Measurements from ENCODE around the gene MARVELD1. TPM values are rescaled to one million over a fixed set of nuclear protein-coding genes. Genes with fewer than 3 reads are reported as not detected.

The MARVELD1 gene
- total and polyA plus RNA-seq, 2 of the 13 experiments (the other 11 are each of a cell fraction or from before 2014, with no cell fraction given): not detected

GRCh38 chr10:97685395-97685958 lies 28.1 kb upstream of the MARVELD1 start:
- in situ Hi-C loops (cut with HindIII; ENCODE audit: extremely low pct_ligation_motif_present, low pct_unique_long_range_greater_than_20kb): no loop called here
- Histone ChIP-seq H3K9ac (ENCODE audit: insufficient read depth, low read depth, low read length) (peak overlapping the region; percentile 96), H3K4me2 (ENCODE audit: low read depth, low read length) (peak overlapping the region; percentile 93), H2AFZ (ENCODE audit: low read length) (no peak overlapping the region), H4K20me1 (ENCODE audit: insufficient read depth, low read length) (peaks cover 20% of the 10 kb centered on the region), H3K27ac (ENCODE audit: extremely low read length, insufficient read depth, low read length) (peak overlapping the region; percentile 92), H3K9me3 (ENCODE audit: low read length) (no peaks in the 10 kb centered on the region), H3K36me3 (replicated peaks in 1 of 2; ENCODE audit: control insufficient read depth in 1 of 2, insufficient read depth in 2 of 2, low read length in 2 of 2) (peaks cover 0 to 7% of the 10 kb centered on the region in 2 experiments; a peak in 2 of 5 replicates), H3K79me2 (ENCODE audit: insufficient read depth, low read length) (peaks cover 55% of the 10 kb centered on the region), H3K27me3 (ENCODE audit: control insufficient read depth in 1 of 2, insufficient read depth in 2 of 2, low read length in 2 of 2) (no peaks in the 10 kb centered on the region; a peak in 1 of 5 replicates), H3K4me3 (replicated peaks in 1 of 3; ENCODE audit: insufficient read depth in 1 of 3, low read depth in 2 of 3, low read length in 3 of 3) (peak overlapping the region; percentile 91 to 97 (median 95)), H3K4me1 (ENCODE audit: insufficient read depth, low read length) (peaks cover 59% of the 10 kb centered on the region)
- intact Hi-C loops (cut with micrococcal nuclease; ENCODE audit: unreplicated experiment): loop anchor here (1.0 kb wide), 1 partner anchor 16 kb away; no protein-coding TSS in a partner anchor
- ChIA-PET POLR2A (interaction anchor here (1.1 to 4.3 kb wide), 3 partner anchors 20 to 51 kb away, joined by 3 to 25 read pairs (median 14); partner anchors contain the start of gene ZFYVE27), CTCF (ENCODE audit: low intra/inter-chr PET ratio, low total read pairs) (interaction anchor here (2.1 kb wide), 1 partner anchor 16 kb away, joined by 6 read pairs; no protein-coding TSS in a partner anchor)
- FAIRE-seq (no peak), ATAC-seq (peak; percentile 55), DNase-seq (ENCODE audit: low spot score) (peak; percentile 87)
- TSS peak; percentile 45 for BruUV-seq (replicated peaks)
- no CpG with 5 or more reads among the region's 2 CpGs for WGBS (ENCODE audit: low lambda C conversion rate)
- TF ChIP-seq ZNF556 (CRISPR knock-in tag; IDR thresholded peaks at IDR 0.05; ENCODE audit: borderline replicate concordance) (peak; percentile 83; the same call in 1 of the 2 replicates), PHF8 (CRISPR knock-in tag; IDR thresholded peaks at IDR 0.05) (0 out of 2 replicates have a peak, but pooled peaks have one; percentile 32), POLR2G (IDR thresholded peaks at IDR 0.05; ENCODE audit: low read depth, low read length) (peak; percentile 67), ZNF772 (CRISPR knock-in tag; IDR thresholded peaks at IDR 0.05) (0 out of 2 replicates have a peak, but pooled peaks have one; percentile 38), FOSL2 (CRISPR knock-in tag; IDR thresholded peaks at IDR 0.05) (peak; percentile 74; the same call in 1 of the 2 replicates), ZNF230 (CRISPR knock-in tag; IDR thresholded peaks at IDR 0.05) (0 out of 2 replicates have a peak, but pooled peaks have one; percentile 70), ZNF747 (CRISPR knock-in tag; IDR thresholded peaks at IDR 0.05; ENCODE audit: borderline replicate concordance) (no peak), ELF4 (CRISPR knock-in tag; IDR thresholded peaks at IDR 0.05; ENCODE audit: borderline replicate concordance) (0 out of 2 replicates have a peak, but pooled peaks have one; percentile 43), MLXIP (CRISPR knock-in tag; IDR thresholded peaks at IDR 0.05; ENCODE audit: borderline replicate concordance) (no peak), FOXA3 (CRISPR knock-in tag; IDR thresholded peaks at IDR 0.05) (no peak), ZNF276 (CRISPR knock-in tag; IDR thresholded peaks at IDR 0.05; ENCODE audit: low read depth) (0 out of 2 replicates have a peak, but pooled peaks have one; percentile 55), KAT8 (CRISPR knock-in tag; IDR thresholded peaks at IDR 0.05) (no peak), GFI1 (CRISPR knock-in tag; IDR thresholded peaks at IDR 0.05; ENCODE audit: borderline replicate concordance) (peak; percentile 41; the same call in 1 of the 2 replicates), ZNF724P (CRISPR knock-in tag; IDR thresholded peaks at IDR 0.05; ENCODE audit: borderline replicate concordance) (no peak), ZBTB7B (CRISPR knock-in tag; IDR thresholded peaks at IDR 0.05) (peak; percentile 26; the same call in 1 of the 2 replicates), HDAC2 (CRISPR knock-in tag; IDR thresholded peaks at IDR 0.05) (0 out of 2 replicates have a peak, but pooled peaks have one; percentile 7), FOXP4 (CRISPR knock-in tag; IDR thresholded peaks at IDR 0.05) (0 out of 2 replicates have a peak, but pooled peaks have one; percentile 5)

Data from HepG2 (cell line).